Measurements from ENCODE around the gene HUNK.

DNA sequence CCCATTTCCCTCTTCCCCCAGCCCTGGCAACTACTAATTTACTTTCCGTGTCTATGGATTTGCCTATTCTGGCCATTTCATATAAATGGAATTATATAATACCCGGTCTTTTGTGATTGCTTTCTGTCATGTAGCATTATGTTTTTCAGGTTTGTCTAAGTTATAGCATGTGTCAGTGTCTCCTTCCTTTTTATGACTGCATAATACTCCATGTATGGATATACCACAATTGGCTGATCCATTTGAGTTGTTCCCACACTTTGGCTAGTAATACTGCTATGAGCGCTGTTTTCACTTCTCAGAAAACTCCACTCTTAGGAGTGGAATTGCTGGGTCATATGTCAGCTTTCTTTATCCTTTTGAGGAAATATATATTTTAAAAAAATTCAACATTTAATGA lies 53.7 kb downstream of the HUNK start:
- TF ChIP-seq, protein P1, sequence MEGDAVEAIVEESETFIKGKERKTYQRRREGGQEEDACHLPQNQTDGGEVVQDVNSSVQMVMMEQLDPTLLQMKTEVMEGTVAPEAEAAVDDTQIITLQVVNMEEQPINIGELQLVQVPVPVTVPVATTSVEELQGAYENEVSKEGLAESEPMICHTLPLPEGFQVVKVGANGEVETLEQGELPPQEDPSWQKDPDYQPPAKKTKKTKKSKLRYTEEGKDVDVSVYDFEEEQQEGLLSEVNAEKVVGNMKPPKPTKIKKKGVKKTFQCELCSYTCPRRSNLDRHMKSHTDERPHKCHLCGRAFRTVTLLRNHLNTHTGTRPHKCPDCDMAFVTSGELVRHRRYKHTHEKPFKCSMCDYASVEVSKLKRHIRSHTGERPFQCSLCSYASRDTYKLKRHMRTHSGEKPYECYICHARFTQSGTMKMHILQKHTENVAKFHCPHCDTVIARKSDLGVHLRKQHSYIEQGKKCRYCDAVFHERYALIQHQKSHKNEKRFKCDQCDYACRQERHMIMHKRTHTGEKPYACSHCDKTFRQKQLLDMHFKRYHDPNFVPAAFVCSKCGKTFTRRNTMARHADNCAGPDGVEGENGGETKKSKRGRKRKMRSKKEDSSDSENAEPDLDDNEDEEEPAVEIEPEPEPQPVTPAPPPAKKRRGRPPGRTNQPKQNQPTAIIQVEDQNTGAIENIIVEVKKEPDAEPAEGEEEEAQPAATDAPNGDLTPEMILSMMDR (conservative IDR thresholded peaks at IDR 0.05; ENCODE audit: low read depth in 2 of 2) = no peak
- TF ChIP-seq CREB1 (CRISPR knock-in tag; IDR thresholded peaks at IDR 0.05; ENCODE audit: low read depth) = no peak
